ENCODE measurements around the gene PAOX. TPM values are rescaled to one million over a fixed set of nuclear protein-coding genes. Genes with fewer than 3 reads are reported as not detected.

Gene PAOX
- total and polyA plus RNA-seq, 2 of the 13 experiments (the other 11 are each of a cell fraction or from before 2014, with no cell fraction given) = 0.49 to 0.77 TPM

DNA sequence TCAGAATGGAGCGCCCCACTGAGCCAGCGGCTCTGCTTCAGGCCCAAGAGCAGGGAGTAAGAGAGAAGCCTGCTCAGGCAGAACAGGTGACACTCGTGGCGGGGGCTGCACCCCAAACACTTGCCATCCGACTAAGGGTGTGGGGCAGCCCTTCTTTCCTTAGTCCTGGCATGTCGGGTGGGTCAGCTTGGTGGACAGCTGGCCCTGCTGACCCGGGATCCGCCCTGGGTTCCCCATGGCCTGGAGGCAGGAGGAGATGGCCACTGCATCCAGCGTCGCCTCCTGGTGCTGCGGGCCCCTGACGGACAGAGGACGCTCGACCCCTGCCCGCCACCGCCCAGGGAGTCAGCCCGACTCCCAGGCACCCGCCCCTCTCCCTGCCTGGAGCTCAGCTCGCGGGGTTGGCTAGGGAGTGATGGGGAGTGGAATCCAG, 1.2 kb upstream of the PAOX start:
- H3K79me2 ChIP-seq (ENCODE audit: insufficient read depth, low read length) = no peaks in the 10 kb centered on the region
- H3K27ac ChIP-seq (ENCODE audit: extremely low read length, insufficient read depth, low read length) = peak overlapping the region; percentile 82
- H3K9ac ChIP-seq (ENCODE audit: insufficient read depth, low read depth, low read length) = peak overlapping the region; percentile 79
- DNase-seq (ENCODE audit: low spot score) (no peak), ATAC-seq (peak; percentile 39), FAIRE-seq (no peak)
- WGBS (ENCODE audit: low lambda C conversion rate) = no CpG with 5 or more reads among the region's 20 CpGs
- in situ Hi-C loops (cut with HindIII; ENCODE audit: extremely low pct_ligation_motif_present, low pct_unique_long_range_greater_than_20kb) = no loop called here
- H3K27me3 ChIP-seq (ENCODE audit: control insufficient read depth in 1 of 2, insufficient read depth in 2 of 2, low read length in 2 of 2) = peaks cover 0 to 3% of the 10 kb centered on the region in 2 experiments; a peak in 1 of 5 replicates
- peaks cover 25% of the 10 kb centered on the region for H3K4me1 ChIP-seq (ENCODE audit: insufficient read depth, low read length)
- peak overlapping the region; percentile 93 for H3K4me2 ChIP-seq (ENCODE audit: low read depth, low read length)
- peak overlapping the region; percentile 56 to 86 (median 72) for H3K4me3 ChIP-seq (replicated peaks in 1 of 3; ENCODE audit: insufficient read depth in 1 of 3, low read depth in 2 of 3, low read length in 3 of 3)
- POLR2A ChIA-PET = interaction anchor here (1.1 to 4.6 kb wide), 8 partner anchors 9 to 54 kb away, joined by 4 to 78 read pairs (median 8); partner anchors contain the start of genes FUOM, MTG1 and PRAP1
- CTCF ChIA-PET (ENCODE audit: low intra/inter-chr PET ratio, low total read pairs) = no interaction called here
- H3K9me3 ChIP-seq (ENCODE audit: low read length) = no peaks in the 10 kb centered on the region
- no peak overlapping the region for H2AFZ ChIP-seq (ENCODE audit: low read length)
- no peaks in the 10 kb centered on the region for H4K20me1 ChIP-seq (ENCODE audit: insufficient read depth, low read length)
- intact Hi-C loops (cut with micrococcal nuclease; ENCODE audit: unreplicated experiment) = loop anchor here (10.0 kb wide), 1 partner anchor 53 kb away; no protein-coding TSS in a partner anchor
- no TSS peak for BruUV-seq (replicated peaks)
- no peaks in the 10 kb centered on the region for H3K36me3 ChIP-seq (replicated peaks in 1 of 2; ENCODE audit: control insufficient read depth in 1 of 2, insufficient read depth in 2 of 2, low read length in 2 of 2)
- TF ChIP-seq CHD4 (IDR thresholded peaks at IDR 0.05; ENCODE audit: borderline replicate concordance, low read length) (no peak), ARHGAP35 (CRISPR knock-in tag; IDR thresholded peaks at IDR 0.05; ENCODE audit: borderline replicate concordance) (no peak), CTCF (CRISPR knock-in tag; IDR thresholded peaks at IDR 0.05) (peak; percentile 23; the same call in 1 of the 2 replicates), KIAA2018 (CRISPR knock-in tag; IDR thresholded peaks at IDR 0.05; ENCODE audit: borderline replicate concordance) (0 out of 2 replicates have a peak, but pooled peaks have one; percentile 11), NONO (IDR thresholded peaks at IDR 0.05) (no peak), NONO (CRISPR knock-in tag; conservative IDR thresholded peaks at IDR 0.05) (no peak), KDM5B (CRISPR knock-in tag; IDR thresholded peaks at IDR 0.05; ENCODE audit: borderline replicate concordance) (no peak; the same call in 1 of the 2 replicates), ZNF430 (CRISPR knock-in tag; IDR thresholded peaks at IDR 0.05) (no peak), ZNF567 (CRISPR knock-in tag; IDR thresholded peaks at IDR 0.05; ENCODE audit: borderline replicate concordance) (no peak), ZBTB7B (CRISPR knock-in tag; IDR thresholded peaks at IDR 0.05) (no peak), HHEX (CRISPR knock-in tag; IDR thresholded peaks at IDR 0.05) (no peak), ZNF619 (CRISPR knock-in tag; IDR thresholded peaks at IDR 0.05) (peak; percentile 8; the same call in 1 of the 2 replicates)
- TF ChIP-seq, protein P1, sequence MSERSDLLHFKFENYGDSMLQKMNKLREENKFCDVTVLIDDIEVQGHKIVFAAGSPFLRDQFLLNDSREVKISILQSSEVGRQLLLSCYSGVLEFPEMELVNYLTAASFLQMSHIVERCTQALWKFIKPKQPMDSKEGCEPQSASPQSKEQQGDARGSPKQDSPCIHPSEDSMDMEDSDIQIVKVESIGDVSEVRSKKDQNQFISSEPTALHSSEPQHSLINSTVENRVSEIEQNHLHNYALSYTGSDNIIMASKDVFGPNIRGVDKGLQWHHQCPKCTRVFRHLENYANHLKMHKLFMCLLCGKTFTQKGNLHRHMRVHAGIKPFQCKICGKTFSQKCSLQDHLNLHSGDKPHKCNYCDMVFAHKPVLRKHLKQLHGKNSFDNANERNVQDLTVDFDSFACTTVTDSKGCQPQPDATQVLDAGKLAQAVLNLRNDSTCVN (CRISPR knock-in tag; IDR thresholded peaks at IDR 0.05; ENCODE audit: borderline replicate concordance) = no peak

Measured in HepG2 (cell line).